Lung (tissue), 12 donors: ENCODE results near the gene SIGLEC6. TPM values are rescaled to one million over a fixed set of nuclear protein-coding genes. Genes with fewer than 3 reads are reported as not detected.

Source experiments
- ATAC-seq: fragments of 200-7000 bp; cut with Tn5 transposase; one replicate; pipeline ENCODE4 v1.9.1; 2020; ENCODE audit warnings: moderate number of reproducible peaks; ENCODE audit not compliant: insufficient read depth, low FRiP score
- DNase-seq, 3 donors: peaks; one replicate each; pipeline ENCODE4 v3.0.0-alpha.2; 2013 to 2017
- H3K27ac ChIP-seq, 2 donors: one replicate each; pipeline ENCODE4 v1.5.1; 2013; ENCODE audit warnings: mild to moderate bottlenecking in 2 of 2, moderate library complexity in 2 of 2, control low read depth in 1 of 2, inconsistent platforms in 1 of 2, low read depth in 1 of 2, low read length in 1 of 2
- H3K27me3 ChIP-seq, 3 donors: one replicate each; pipeline ENCODE4 v1.5.1; 2013; ENCODE audit warnings: low read length in 2 of 3; ENCODE audit not compliant: control insufficient read depth in 3 of 3, insufficient read depth in 3 of 3
- H3K36me3 ChIP-seq, 4 donors: one replicate each; pipeline ENCODE4 v1.5.1; 2013; ENCODE audit warnings: low read length in 4 of 4, mild to moderate bottlenecking in 1 of 4, moderate library complexity in 1 of 4; ENCODE audit not compliant: control insufficient read depth in 4 of 4, insufficient read depth in 4 of 4
- H3K4me1 ChIP-seq, 5 donors: one replicate each; pipeline ENCODE4 v1.5.1; 2013; ENCODE audit warnings: low read length in 5 of 5, mild to moderate bottlenecking in 2 of 5, moderate library complexity in 1 of 5; ENCODE audit not compliant: control insufficient read depth in 5 of 5, insufficient read depth in 5 of 5
- H3K4me3 ChIP-seq: one replicate; pipeline ENCODE4 v1.5.1; 2013; ENCODE audit warnings: mild to moderate bottlenecking, control low read depth, moderate library complexity
- H3K9ac ChIP-seq, 2 donors: one replicate each; pipeline ENCODE4 v1.5.1; 2013; ENCODE audit warnings: low read length in 2 of 2, control low read depth in 1 of 2; ENCODE audit not compliant: insufficient read depth in 1 of 2
- H3K9me3 ChIP-seq, 4 donors: one replicate each; pipeline ENCODE4 v1.5.1; 2013; ENCODE audit warnings: low read length in 3 of 4, mild to moderate bottlenecking in 1 of 4, moderate library complexity in 1 of 4; ENCODE audit not compliant: control insufficient read depth in 4 of 4, insufficient read depth in 3 of 4
- CTCF ChIP-seq: IDR thresholded peaks from 2 replicates; pipeline ENCODE4 v1.5.1; 2012; ENCODE audit warnings: mild to moderate bottlenecking; ENCODE audit errors: control extremely low read depth, extremely low read depth
- WGBS, 2 donors: extraction: QIAGEN DNeasy Blood & Tissue Kit; methylation state at CpG; one replicate each; pipeline ENCODE4 v1.1.7; 2013; 5-methylcytosine and 5-hydroxymethylcytosine counted together
- polyA plus RNA-seq, 2 donors: library from polyadenylated mRNA; stranded (reverse); fragments of 200-250 nt; gene quantifications; one replicate each; pipeline ENCODE4 v1.2.1, GENCODE V29; 2013
- total RNA-seq, 2 donors: library from RNA; depleted of rRNA in 1 of 2; stranded (reverse); fragments of >200 nt in 1 of 2; gene quantifications; one replicate each; pipeline ENCODE4 v1.2.1, GENCODE V29; 2014 to 2021
- donor health status: control.
- donor health status: control.
- donor health status: Bipolar disorder and iron deficiency.
- donor health status: healthy.
- donor health status: DM: yes; HTN: yes; CAD: no.

SIGLEC6 gene
- total and polyA plus RNA-seq, 4 donors: 0.23 to 5.3 (median 0.45) TPM

- H3K27ac ChIP-seq: no peak overlapping the region
- no peak for TF ChIP-seq CTCF
- no peak overlapping the region for H3K9ac ChIP-seq
- H3K4me3 ChIP-seq: no peak overlapping the region
- ATAC-seq: no peak
- no peaks in the 10 kb centered on the region for H3K27me3 ChIP-seq
- DNase-seq: no peak
- H3K4me1 ChIP-seq: no peaks in the 10 kb centered on the region
- H3K9me3 ChIP-seq: peaks cover 0 to 6% (median 0%) of the 10 kb centered on the region in 4 donors
- WGBS, 2 donors: 78 to 83% methylated on average over 12 of the region's 12 CpGs
- H3K36me3 ChIP-seq: no peaks in the 10 kb centered on the region
Observed at GRCh38 chr19:51479531-51480331, 51.7 kb downstream of the SIGLEC6 start.

- Histone ChIP-seq H3K9ac (no peak within 1 kb of the TSS), H3K9me3 (peaks cover 0 to 6% (median 0%) of the 10 kb centered on the region in 4 donors), H3K4me1 (no peaks in the 10 kb centered on the region), H3K27me3 (peaks cover 0 to 1% (median 0%) of the 10 kb centered on the region in 3 donors), H3K4me3 (no peak within 1 kb of the TSS), H3K27ac (no peak within 1 kb of the TSS), H3K36me3 (no peaks in the 10 kb centered on the region)
- no peak for ATAC-seq
- no peak for DNase-seq
- no peak for TF ChIP-seq CTCF
- WGBS, 2 donors: 61 to 72% methylated on average over 15 to 17 of the region's 17 CpGs
Observed at GRCh38 chr19:51478381-51479234, 52.9 kb downstream of the SIGLEC6 start, which contains the start of gene CEACAM18. TSS of gene CEACAM18 (plus strand) at chr19:51478539.

- no peak for DNase-seq
- 57 to 66% methylated on average over 5 of the region's 5 CpGs for WGBS, 2 donors
- H3K4me1 ChIP-seq: no peaks in the 10 kb centered on the region
- ATAC-seq: no peak
- H3K27me3 ChIP-seq: peaks cover 0 to 2% (median 0%) of the 10 kb centered on the region in 3 donors
- no peaks in the 10 kb centered on the region for H3K36me3 ChIP-seq
- H3K9ac ChIP-seq: no peak overlapping the region
- no peak overlapping the region for H3K27ac ChIP-seq
- H3K9me3 ChIP-seq: peaks cover 0 to 4% (median 0%) of the 10 kb centered on the region in 4 donors
- no peak for TF ChIP-seq CTCF
- no peak overlapping the region for H3K4me3 ChIP-seq
Observed at GRCh38 chr19:51477344-51477743, 54.1 kb downstream of the SIGLEC6 start.
